Prostate gland (tissue), 2 donors: Measurements from ENCODE around the gene CDRT4. TPM values are rescaled to one million over a fixed set of nuclear protein-coding genes. Genes with fewer than 3 reads are reported as not detected.

ENCODE experiments used
- DNase-seq: peaks from one replicate; pipeline ENCODE4 v3.0.0-alpha.2; 2019; ENCODE audit warnings: low spot score
- H3K27ac ChIP-seq, 2 donors: fragments of 200-600 bp; sonication (generic); 2 replicates each; pipeline ENCODE4 v1.5.1; 2017 to 2019
- H3K27me3 ChIP-seq: fragments of 200-600 bp; sonication (generic); replicated peaks from 2 replicates; pipeline ENCODE4 v1.5.1; 2019; ENCODE audit not compliant: insufficient read depth
- H3K36me3 ChIP-seq, 2 donors: fragments of 200-600 bp; sonication (generic); 1 replicate in 1 of 2; 2 replicates in 1 of 2; pipeline versions ENCODE4 v1.5.1 to v1.8.1; 2017 to 2019
- H3K4me1 ChIP-seq: fragments of 200-600 bp; sonication (generic); replicated peaks from 2 replicates; pipeline ENCODE4 v1.5.1; 2019
- H3K4me3 ChIP-seq, 2 donors: fragments of 200-600 bp; sonication (generic); 2 replicates each; pipeline ENCODE4 v1.5.1; 2017 to 2019
- H3K9me3 ChIP-seq: fragments of 200-600 bp; sonication (generic); 2 replicates; pipeline ENCODE4 v1.5.1; 2017
- CTCF ChIP-seq, 4 experiments: fragments of 200-600 bp in 2 of 4; fragments of 450-650 bp in 2 of 4; sonication (generic) in 2 of 4; IDR thresholded peaks; 1 replicate in 3 of 4; 2 replicates in 1 of 4; pipeline ENCODE4 v1.5.1; 2016 to 2019; ENCODE audit warnings: antibody characterized with exemption in 4 of 4, mild to moderate bottlenecking in 2 of 4, moderate library complexity in 2 of 4
- POLR2A ChIP-seq: fragments of 450-650 bp; IDR thresholded peaks from one replicate; pipeline ENCODE4 v1.6.1; 2016; ENCODE audit warnings: antibody characterized with exemption, mild to moderate bottlenecking
- POLR2AphosphoS5 ChIP-seq: sonication (generic); formaldehyde crosslinking; IDR thresholded peaks from one replicate; pipeline ENCODE4 v1.6.1; 2017; ENCODE audit warnings: antibody characterized with exemption
- WGBS: methylation state at CpG from one replicate; pipeline ENCODE4 v1.1.5; 2018; 5-methylcytosine and 5-hydroxymethylcytosine counted together
- intact Hi-C: fragments of 100-400 bp; cut with DNase I; formaldehyde crosslinking; loops from one replicate; pipeline ENCODE4 v1.14.2; 2022
- total RNA-seq, 2 donors: library from RNA; depleted of rRNA; stranded (reverse); fragments of >200 nt; gene quantifications; one replicate each; pipeline ENCODE4 v1.1.0, GENCODE V29; 2016

The CDRT4 gene
- total RNA-seq, 2 donors from 2014 or later, result 8.5 to 13.0 TPM

DNA sequence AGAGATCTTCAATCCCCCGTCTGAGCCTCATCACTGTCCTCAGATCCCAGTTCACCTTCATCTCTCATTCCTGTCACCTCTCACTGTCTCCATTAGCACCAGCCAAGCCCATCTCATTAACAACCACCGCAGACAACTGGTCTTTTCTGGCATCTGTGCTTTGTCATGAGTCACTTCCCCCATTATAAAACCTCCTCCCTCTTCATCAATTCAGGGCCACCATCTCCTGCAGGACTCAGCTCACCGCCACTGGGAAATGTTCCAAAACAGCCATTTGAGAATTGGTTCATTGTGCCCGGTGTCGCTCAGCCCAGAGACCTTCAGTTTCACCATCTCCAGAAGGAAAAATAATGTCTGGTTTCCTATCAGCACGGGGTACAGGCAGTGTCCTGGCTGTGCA lies 69.1 kb downstream of the CDRT4 start:
- no peaks in the 10 kb centered on the region for H3K36me3 ChIP-seq
- no peak overlapping the region for H3K27ac ChIP-seq
- no peak for DNase-seq
- no peak for TF ChIP-seq POLR2A
- no peaks in the 10 kb centered on the region for H3K27me3 ChIP-seq
- H3K9me3 ChIP-seq, result no peaks in the 10 kb centered on the region
- WGBS, result 29% methylated on average over 6 of the region's 6 CpGs
- no peaks in the 10 kb centered on the region for H3K4me1 ChIP-seq
- intact Hi-C loops, result no loop called here
- H3K4me3 ChIP-seq, result no peak overlapping the region

DNA sequence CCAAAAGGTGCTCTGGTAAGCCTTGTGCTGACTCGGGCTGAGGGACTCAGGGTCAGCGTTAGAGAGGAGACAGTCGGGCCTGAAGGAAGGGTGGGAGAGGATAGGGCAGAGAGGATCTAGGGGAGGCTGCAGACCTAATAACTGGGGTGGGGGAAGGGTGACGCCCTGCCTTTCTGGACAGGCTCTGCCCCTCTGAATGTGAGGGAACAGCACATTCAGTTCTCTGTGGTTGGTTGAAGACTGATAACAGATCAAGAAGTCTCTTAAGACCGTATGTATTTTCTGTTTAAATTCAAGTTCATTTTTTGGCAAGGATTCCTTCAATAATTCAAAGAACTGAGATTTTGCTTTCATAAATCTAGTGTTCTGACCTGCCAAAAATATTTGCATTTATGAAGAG lies 69.8 kb downstream of the CDRT4 start:
- no peaks in the 10 kb centered on the region for H3K27me3 ChIP-seq
- intact Hi-C loops, result no loop called here
- H3K4me3 ChIP-seq, result no peak overlapping the region
- H3K4me1 ChIP-seq, result no peaks in the 10 kb centered on the region
- no peak overlapping the region for H3K27ac ChIP-seq
- no peaks in the 10 kb centered on the region for H3K9me3 ChIP-seq
- TF ChIP-seq POLR2AphosphoS5 (no peak), POLR2A (no peak), CTCF (IDR thresholded peaks at IDR 0.05) (no peak)
- no peaks in the 10 kb centered on the region for H3K36me3 ChIP-seq
- DNase-seq, result no peak
- 66% methylated on average over 5 of the region's 5 CpGs for WGBS

DNA sequence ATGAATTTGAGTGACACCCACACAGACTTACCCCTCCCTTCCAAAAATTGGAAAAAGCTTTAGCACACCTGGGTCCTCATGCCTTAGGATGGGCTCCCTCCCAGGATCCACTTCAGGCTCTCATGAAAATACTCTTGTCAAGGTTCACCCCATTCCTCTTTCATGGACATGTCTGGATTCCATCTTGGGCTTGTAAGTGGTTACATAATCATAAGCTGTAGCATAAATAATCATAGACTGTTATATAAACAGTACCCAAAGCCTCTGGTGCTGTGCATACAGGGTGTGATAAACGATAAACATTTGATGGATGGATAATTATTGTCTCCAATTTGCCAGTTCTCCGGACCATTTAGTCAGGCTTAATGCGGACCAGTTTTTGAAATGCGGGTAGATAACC lies 72.3 kb downstream of the CDRT4 start:
- H3K27me3 ChIP-seq, result no peaks in the 10 kb centered on the region
- no peak for TF ChIP-seq CTCF (IDR thresholded peaks at IDR 0.05)
- TF ChIP-seq POLR2A, result no peak
- no peak for TF ChIP-seq POLR2AphosphoS5
- H3K4me1 ChIP-seq, result no peaks in the 10 kb centered on the region
- no peaks in the 10 kb centered on the region for H3K9me3 ChIP-seq
- no peak for DNase-seq
- intact Hi-C loops, result no loop called here
- H3K4me3 ChIP-seq, result no peak overlapping the region
- WGBS, result 62% methylated on average over 4 of the region's 4 CpGs
- no peak overlapping the region for H3K27ac ChIP-seq
- no peaks in the 10 kb centered on the region for H3K36me3 ChIP-seq

GRCh38 chr17:15393414-15393813 lies 74.0 kb downstream of the CDRT4 start:
- Histone ChIP-seq H3K4me3 (no peak overlapping the region), H3K27ac (no peak overlapping the region), H3K4me1 (no peaks in the 10 kb centered on the region), H3K27me3 (no peaks in the 10 kb centered on the region), H3K9me3 (no peaks in the 10 kb centered on the region), H3K36me3 (no peaks in the 10 kb centered on the region)
- DNase-seq, result no peak
- intact Hi-C loops, result loop anchor here (5.0 kb wide), 1 partner anchor 41 kb away; no protein-coding TSS in a partner anchor
- 70% methylated on average over 7 of the region's 7 CpGs for WGBS
- TF ChIP-seq POLR2A (no peak), CTCF (IDR thresholded peaks at IDR 0.05) (no peak), POLR2AphosphoS5 (no peak)

- H3K9me3 ChIP-seq, result no peaks in the 10 kb centered on the region
- intact Hi-C loops, result loop anchor here (5.0 kb wide), 1 partner anchor 40 kb away; no protein-coding TSS in a partner anchor
- 76% methylated on average over 5 of the region's 5 CpGs for WGBS
- DNase-seq, result no peak
- TF ChIP-seq CTCF (IDR thresholded peaks at IDR 0.05) (no peak), POLR2A (no peak), POLR2AphosphoS5 (no peak)
- H3K4me3 ChIP-seq, result no peak overlapping the region
- H3K27ac ChIP-seq, result no peak overlapping the region
- no peaks in the 10 kb centered on the region for H3K27me3 ChIP-seq
- H3K4me1 ChIP-seq, result no peaks in the 10 kb centered on the region
- no peaks in the 10 kb centered on the region for H3K36me3 ChIP-seq
Measured at GRCh38 chr17:15392326-15392741, 75.1 kb downstream of the CDRT4 start.
